Endothelial cell of umbilical vein (primary cell): ENCODE measurements around the gene TOP2B. TPM values are rescaled to one million over a fixed set of nuclear protein-coding genes. Genes with fewer than 3 reads are reported as not detected.

Source experiments
- BruUV-seq: library from RNA; stranded (reverse); fragments of 400-500 nt; replicated peaks from 2 replicates; lab custom pipeline; 2021; lab: Mats Ljungman, UMichigan
- CTCF ChIA-PET: fragments of 300-600, 350-600 bp; sonication (Branson Sonifier 250); formaldehyde crosslinking; loops from one replicate; lab custom pipeline; 2021; ENCODE audit warnings: antibody characterized with exemption, inconsistent platforms; lab: Charles Lee
- POLR2A ChIA-PET: fragments of 300-600, 350-600 bp; sonication (Branson Sonifier 250); formaldehyde crosslinking; loops from one replicate; lab custom pipeline; 2021; ENCODE audit warnings: antibody characterized with exemption, inconsistent platforms; lab: Charles Lee
- DNase-seq: peaks from one replicate; pipeline ENCODE4 v3.0.0-alpha.2; 2011; ENCODE audit warnings: low read depth, low spot score
- FAIRE-seq: peaks from 2 replicates; lab custom pipeline; 2011; peaks lifted over from hg19 to GRCh38; lab: Jason Lieb, UNC
- H2AFZ ChIP-seq: 2 replicates; pipeline ENCODE4 v1.6.0; 2012; ENCODE audit warnings: low read depth, low read length, control low read depth, inconsistent platforms
- H3K27ac ChIP-seq: 2 replicates; pipeline ENCODE4 v1.5.1; 2011; ENCODE audit warnings: low read depth, mild to moderate bottlenecking, control low read depth, low read length, moderate library complexity; ENCODE audit not compliant: insufficient read depth
- H3K27me3 ChIP-seq, 2 experiments: 2 replicates each; pipeline versions ENCODE4 v1.6.0 to v1.6.1; 2011; ENCODE audit warnings: low read length in 2 of 2, mixed read lengths in 1 of 2; ENCODE audit not compliant: control insufficient read depth in 2 of 2, insufficient read depth in 2 of 2
- H3K36me3 ChIP-seq, 2 experiments: 2 replicates in 1 of 2; 3 replicates in 1 of 2; pipeline ENCODE4 v1.5.1; 2011; ENCODE audit warnings: low read length in 2 of 2, mild to moderate bottlenecking in 1 of 2, moderate library complexity in 1 of 2; ENCODE audit not compliant: control insufficient read depth in 2 of 2, insufficient read depth in 2 of 2; ENCODE audit errors: extremely low read depth in 1 of 2
- H3K4me1 ChIP-seq: 3 replicates; pipeline ENCODE4 v1.5.1; 2011; ENCODE audit warnings: mild to moderate bottlenecking, low read length; ENCODE audit not compliant: control insufficient read depth, insufficient read depth; ENCODE audit errors: extremely low read depth
- H3K4me2 ChIP-seq: 2 replicates; pipeline ENCODE4 v1.6.1; 2011; ENCODE audit warnings: low read length, control low read depth, mixed read lengths; ENCODE audit not compliant: insufficient read depth
- H3K4me3 ChIP-seq, 3 experiments: fragments of 200-600 bp in 1 of 3; sonication (generic), shearing (Covaris generic) in 1 of 3; replicated peaks in 1 of 3; 2 replicates each; pipeline ENCODE4 v1.5.1; 2011 to 2016; ENCODE audit warnings: control low read depth in 3 of 3, low read length in 3 of 3, mild to moderate bottlenecking in 2 of 3, inconsistent platforms in 1 of 3, low read depth in 1 of 3, moderate library complexity in 1 of 3; ENCODE audit not compliant: insufficient read depth in 1 of 3
- H3K79me2 ChIP-seq: 2 replicates; pipeline ENCODE4 v1.6.0; 2012; ENCODE audit warnings: low read length, inconsistent platforms; ENCODE audit not compliant: control insufficient read depth, insufficient read depth
- H3K9ac ChIP-seq: replicated peaks from 2 replicates; pipeline ENCODE3; 2011; ENCODE audit warnings: low read length, control low read depth; ENCODE audit not compliant: insufficient read depth; ENCODE audit errors: extremely low read depth
- H3K9me1 ChIP-seq: replicated peaks from 3 replicates; pipeline ENCODE4 v1.6.0; 2011; ENCODE audit warnings: mild to moderate bottlenecking, low read length; ENCODE audit not compliant: control insufficient read depth, insufficient read depth; ENCODE audit errors: extremely low read depth
- H3K9me3 ChIP-seq: replicated peaks from 2 replicates; pipeline ENCODE4 v1.5.1; 2012; ENCODE audit warnings: low read length, inconsistent platforms; ENCODE audit not compliant: control insufficient read depth, insufficient read depth
- H4K20me1 ChIP-seq: replicated peaks from 2 replicates; pipeline ENCODE3; 2011; ENCODE audit warnings: mild to moderate bottlenecking, low read length; ENCODE audit not compliant: control insufficient read depth, insufficient read depth; ENCODE audit errors: extremely low read depth
- CTCF ChIP-seq, 2 donors: IDR thresholded peaks; 1 replicate in 1 of 2; 2 replicates in 1 of 2; pipeline ENCODE4 v1.5.1; 2011; ENCODE audit warnings: low read length in 2 of 2, mild to moderate bottlenecking in 2 of 2, moderate library complexity in 2 of 2, control low read depth in 1 of 2, inconsistent platforms in 1 of 2, low read depth in 1 of 2; ENCODE audit not compliant: insufficient read depth in 1 of 2; ENCODE audit errors: extremely low read depth in 1 of 2
- EZH2 ChIP-seq: IDR thresholded peaks from 2 replicates; pipeline ENCODE4 v1.6.1; 2012; ENCODE audit warnings: borderline replicate concordance, low read depth, mild to moderate bottlenecking, moderate library complexity, low read length, inconsistent platforms; ENCODE audit not compliant: severe bottlenecking
- FOS ChIP-seq: IDR thresholded peaks from 2 replicates; pipeline ENCODE4 v1.6.1; 2011; ENCODE audit warnings: mild to moderate bottlenecking, low read length, moderate library complexity, borderline replicate concordance; ENCODE audit not compliant: insufficient read depth
- GATA2 ChIP-seq: IDR thresholded peaks from 2 replicates; pipeline ENCODE4 v1.7.0; 2011; ENCODE audit warnings: low read depth, mild to moderate bottlenecking, moderate library complexity, mixed read lengths, low read length; ENCODE audit not compliant: insufficient read length, insufficient read depth
- JUN ChIP-seq: IDR thresholded peaks from 2 replicates; pipeline ENCODE4 v1.6.1; 2011; ENCODE audit warnings: borderline replicate concordance, low read depth; ENCODE audit not compliant: insufficient read length, insufficient read depth
- MAX ChIP-seq: IDR thresholded peaks from 2 replicates; pipeline ENCODE4 v1.6.1; 2011; ENCODE audit not compliant: insufficient read depth, insufficient read length
- MYC ChIP-seq: IDR thresholded peaks from one replicate; pipeline ENCODE4 v1.6.1; 2011; ENCODE audit warnings: mild to moderate bottlenecking, low read depth, low read length
- POLR2A ChIP-seq: IDR thresholded peaks from 2 replicates; pipeline ENCODE4 v1.6.1; 2012; ENCODE audit warnings: low read depth, mild to moderate bottlenecking, control low read depth, low read length
- POLR2AphosphoS5 ChIP-seq: IDR thresholded peaks from 2 replicates; pipeline ENCODE4 v1.6.1; 2012; ENCODE audit warnings: low read depth, mild to moderate bottlenecking, control low read depth, low read length, moderate library complexity; ENCODE audit not compliant: insufficient read depth
- dilution Hi-C: fragments of 300-500 bp; cut with MboI; formaldehyde crosslinking; loops from one replicate; pipeline ENCODE4 v1.15.0; 2019; ENCODE audit warnings: low sequenced_read_pairs; ENCODE audit not compliant: extremely low pct_ligation_motif_present
- intact Hi-C: fragments of 100-400 bp; cut with micrococcal nuclease; formaldehyde crosslinking; loops from one replicate; pipeline ENCODE4 v1.10.0; 2022
- polyA plus RNA-seq, 4 experiments: library from polyadenylated mRNA; depleted of rRNA in 3 of 4; stranded (reverse) in 3 of 4; unstranded in 1 of 4; fragments of >200 nt; gene quantifications; 2 replicates each; pipeline versions ENCODE4 v1.2.1 to v1.2.3, GENCODE V29; 2011 to 2012; ENCODE audit warnings: missing spikeins in 1 of 4
- total RNA-seq: library from RNA; stranded (reverse); gene quantifications from 2 replicates; pipeline ENCODE4 v1.2.3, GENCODE V29; 2021

TOP2B gene
- total and polyA plus RNA-seq, 2 donors (not counting 3 experiments of a cell fraction or from before 2014, with no cell fraction given): 20.4 to 98.9 TPM

GRCh38 chr3:25679642-25680302, 15.1 kb upstream of the TOP2B start:
- FAIRE-seq (no peak), DNase-seq (no peak)
- H3K9me3 ChIP-seq: no peaks in the 10 kb centered on the region
- no peaks in the 10 kb centered on the region for H3K9me1 ChIP-seq
- intact Hi-C loops: no loop called here
- TF ChIP-seq POLR2A: no peak
- no peak for TF ChIP-seq GATA2
- no peak for TF ChIP-seq JUN
- TF ChIP-seq MAX: no peak
- no peak for TF ChIP-seq MYC
- TF ChIP-seq FOS: no peak
- TF ChIP-seq POLR2AphosphoS5: no peak
- TF ChIP-seq CTCF (IDR thresholded peaks at IDR 0.05; ENCODE audit: extremely low read depth in 1 of 2, insufficient read depth in 1 of 2, low read depth in 1 of 2, low read length in 2 of 2): no peak
- TF ChIP-seq EZH2: no peak
- H3K27ac ChIP-seq: no peak overlapping the region
- no peak overlapping the region for H3K9ac ChIP-seq
- no peaks in the 10 kb centered on the region for H3K79me2 ChIP-seq
- no peaks in the 10 kb centered on the region for H3K4me1 ChIP-seq
- no peaks in the 10 kb centered on the region for H4K20me1 ChIP-seq
- peaks cover 2 to 4% of the 10 kb centered on the region in 2 experiments for H3K27me3 ChIP-seq
- no peak overlapping the region for H3K4me2 ChIP-seq
- POLR2A ChIA-PET: no interaction called here
- dilution Hi-C loops: no loop called here
- CTCF ChIA-PET: no interaction called here
- H2AFZ ChIP-seq: no peak overlapping the region
- H3K4me3 ChIP-seq: no peak overlapping the region
- no TSS peak for BruUV-seq
- H3K36me3 ChIP-seq: no peaks in the 10 kb centered on the region
